A673 (cell line): ENCODE results near the gene IRX3. TPM values are rescaled to one million over a fixed set of nuclear protein-coding genes. Genes with fewer than 3 reads are reported as not detected.

Experiments used
- BruUV-seq: library from RNA; stranded (reverse); fragments of 400-500 nt; replicated peaks from 2 replicates; lab custom pipeline; 2021; lab: Mats Ljungman, UMichigan
- CTCF ChIA-PET: fragments of 300-600 bp; sonication (Branson Sonifier 250); formaldehyde crosslinking; loops from one replicate; lab custom pipeline; 2022; ENCODE audit warnings: antibody characterized with exemption; lab: Charles Lee
- POLR2A ChIA-PET: fragments of 300-600 bp; sonication (Branson Sonifier 250); formaldehyde crosslinking; loops from one replicate; lab custom pipeline; 2022; ENCODE audit warnings: antibody characterized with exemption; ENCODE audit not compliant: low non-redundant PET; lab: Charles Lee
- DNase-seq: peaks from one replicate; pipeline ENCODE4 v3.0.0-alpha.2; 2015; ENCODE audit warnings: low spot score
- H3K27ac ChIP-seq: fragments of 200-600 bp; sonication (generic); 2 replicates; pipeline ENCODE4 v1.5.1; 2016; ENCODE audit warnings: mixed run types, low read depth, mild to moderate bottlenecking, mixed read lengths, antibody characterized with exemption, low read length; ENCODE audit not compliant: poor library complexity, severe bottlenecking
- H3K27me3 ChIP-seq: fragments of 200-600 bp; sonication (generic); replicated peaks from 2 replicates; pipeline ENCODE4 v1.6.1; 2017; ENCODE audit warnings: mixed run types, low read depth, mild to moderate bottlenecking, mixed read lengths, antibody characterized with exemption, low read length; ENCODE audit not compliant: insufficient read depth, poor library complexity
- H3K36me3 ChIP-seq: fragments of 200-600 bp; sonication (generic); 2 replicates; pipeline ENCODE4 v1.6.1; 2016; ENCODE audit warnings: mixed run types, mild to moderate bottlenecking, mixed read lengths, antibody characterized with exemption, low read length; ENCODE audit not compliant: insufficient read depth, poor library complexity, severe bottlenecking
- H3K4me1 ChIP-seq: fragments of 200-600 bp; sonication (generic); 2 replicates; pipeline ENCODE4 v1.6.1; 2017; ENCODE audit warnings: mixed run types, mild to moderate bottlenecking, mixed read lengths, antibody characterized with exemption, low read length; ENCODE audit not compliant: insufficient read depth, poor library complexity, severe bottlenecking
- H3K4me3 ChIP-seq: fragments of 200-600 bp; sonication (generic); 2 replicates; pipeline ENCODE4 v1.5.1; 2016; ENCODE audit warnings: low read depth, mixed run types, mild to moderate bottlenecking, mixed read lengths, low read length; ENCODE audit not compliant: poor library complexity, severe bottlenecking
- H3K9me3 ChIP-seq: fragments of 200-600 bp; sonication (generic); 2 replicates; pipeline ENCODE4 v1.6.1; 2016; ENCODE audit warnings: mixed run types, low read depth, mild to moderate bottlenecking, mixed read lengths, antibody characterized with exemption, low read length; ENCODE audit not compliant: poor library complexity, severe bottlenecking
- CTCF ChIP-seq: fragments of 300-800, 200-600 bp; sonication (generic); conservative IDR thresholded peaks from 2 replicates; pipeline ENCODE4 v1.5.1; 2017; ENCODE audit warnings: low read depth, mild to moderate bottlenecking, antibody characterized with exemption, low read length, moderate library complexity, mixed read lengths
- EZH2 ChIP-seq: fragments of 200-600 bp; sonication (generic); IDR thresholded peaks from 2 replicates; pipeline ENCODE4 v1.6.1; 2017; ENCODE audit warnings: borderline replicate concordance, low read depth, mild to moderate bottlenecking, mixed read lengths, antibody characterized with exemption, low read length; ENCODE audit not compliant: poor library complexity, severe bottlenecking
- intact Hi-C: fragments of 100-400 bp; cut with micrococcal nuclease; formaldehyde crosslinking; loops from one replicate; pipeline ENCODE4 v1.10.0; 2022; ENCODE audit not compliant: unreplicated experiment
- total RNA-seq: library from RNA; stranded (reverse); gene quantifications from 2 replicates; pipeline ENCODE4 v1.2.3, GENCODE V29; 2021

IRX3 gene
- total RNA-seq, 1 experiment from 2014 or later = 22.9 TPM

- ChIA-PET CTCF (no interaction called here), POLR2A (no interaction called here)
- no peaks in the 10 kb centered on the region for H3K4me1 ChIP-seq
- TF ChIP-seq CTCF (no peak), EZH2 (no peak)
- peaks cover 5% of the 10 kb centered on the region for H3K36me3 ChIP-seq
- H3K4me3 ChIP-seq = peak overlapping the region; percentile 74
- no peak for DNase-seq
- BruUV-seq = no TSS peak
- H3K27me3 ChIP-seq = no peaks in the 10 kb centered on the region
- no peaks in the 10 kb centered on the region for H3K9me3 ChIP-seq
- intact Hi-C loops = loop anchor here (5.0 to 10.0 kb wide), 3 partner anchors 187 to 396 kb away; no protein-coding TSS in a partner anchor
- no peak overlapping the region for H3K27ac ChIP-seq
These were observed 1.6 kb upstream of the IRX3 start for GRCh38 chr16:54288030-54288834.

GRCh38 chr16:54287131-54288029 is 793 bp upstream of the IRX3 start:
- intact Hi-C loops = loop anchor here (2.0 to 10.0 kb wide), 4 partner anchors 187 to 641 kb away; no protein-coding TSS in a partner anchor
- POLR2A ChIA-PET = no interaction called here

GRCh38 chr16:54286090-54286365 is 559 bp downstream of the IRX3 start:
- Histone ChIP-seq H3K4me1 (no peaks in the 10 kb centered on the region), H3K9me3 (no peaks in the 10 kb centered on the region), H3K27ac (peak overlapping the region; percentile 94), H3K36me3 (peaks cover 8% of the 10 kb centered on the region), H3K27me3 (no peaks in the 10 kb centered on the region), H3K4me3 (peak overlapping the region; percentile 74)
- ChIA-PET POLR2A (no interaction called here), CTCF (no interaction called here)
- DNase-seq = no peak
- BruUV-seq = no TSS peak
- TF ChIP-seq CTCF (no peak), EZH2 (no peak)
- intact Hi-C loops = loop anchor here (2.0 to 10.0 kb wide), 4 partner anchors 189 to 643 kb away; no protein-coding TSS in a partner anchor

More at GRCh38 chr16:54287131-54288029, 793 bp upstream of the IRX3 start:
- BruUV-seq = no TSS peak
- DNase-seq = no peak
- CTCF ChIA-PET = no interaction called here
- Histone ChIP-seq H3K27me3 (no peaks in the 10 kb centered on the region), H3K27ac (peak overlapping the region; percentile 94), H3K4me1 (no peaks in the 10 kb centered on the region), H3K9me3 (no peaks in the 10 kb centered on the region), H3K4me3 (peak overlapping the region; percentile 74), H3K36me3 (peaks cover 8% of the 10 kb centered on the region)
- no peak for TF ChIP-seq EZH2
